ENCODE data around the gene PRR30. TPM values are rescaled to one million over a fixed set of nuclear protein-coding genes. Genes with fewer than 3 reads are reported as not detected.

The PRR30 gene
- total RNA-seq, 1 donor from 2014 or later, result not detected

GRCh38 chr2:27154488-27154887 lies 15.3 kb upstream of the PRR30 start:
- no peak for DNase-seq (ENCODE audit: low spot score)

- no peak for DNase-seq (ENCODE audit: low spot score)
Observed at GRCh38 chr2:27152796-27153464, 13.7 kb upstream of the PRR30 start.

DNA sequence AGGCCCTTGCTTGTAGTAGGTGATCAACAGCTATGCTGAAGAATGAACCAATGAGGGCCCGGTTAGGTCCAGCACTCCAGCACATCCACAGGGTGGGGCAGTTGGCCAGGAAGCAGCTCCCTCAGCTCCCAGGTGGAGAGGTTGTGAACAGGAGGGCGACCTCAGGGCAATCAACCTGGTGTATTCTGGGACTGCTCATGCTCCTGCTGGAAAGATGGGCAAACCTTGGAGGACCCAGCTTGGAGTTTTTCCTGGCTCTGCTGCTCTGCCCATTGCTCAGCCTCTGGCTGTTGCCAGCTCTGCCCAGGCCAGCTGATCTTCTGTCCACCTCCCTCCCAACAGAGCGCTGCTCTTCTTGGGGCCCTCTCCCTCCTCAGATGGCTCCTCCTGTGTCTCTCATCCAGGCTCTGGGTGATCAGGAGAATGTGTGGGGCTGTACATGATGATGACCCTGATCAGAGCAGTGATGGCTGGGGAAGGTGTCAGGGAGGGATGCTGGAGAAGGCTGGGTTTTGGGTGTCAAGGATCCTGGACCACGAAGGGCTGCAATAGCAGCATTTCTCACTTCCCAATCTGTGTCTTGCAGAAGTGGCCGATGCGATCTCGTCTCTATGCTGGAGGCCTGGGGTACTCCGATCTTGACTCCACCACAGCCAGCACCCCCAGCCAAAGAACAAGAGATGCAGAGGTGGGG lies 13.0 kb upstream of the PRR30 start:
- no peak for DNase-seq (ENCODE audit: low spot score)

DNA sequence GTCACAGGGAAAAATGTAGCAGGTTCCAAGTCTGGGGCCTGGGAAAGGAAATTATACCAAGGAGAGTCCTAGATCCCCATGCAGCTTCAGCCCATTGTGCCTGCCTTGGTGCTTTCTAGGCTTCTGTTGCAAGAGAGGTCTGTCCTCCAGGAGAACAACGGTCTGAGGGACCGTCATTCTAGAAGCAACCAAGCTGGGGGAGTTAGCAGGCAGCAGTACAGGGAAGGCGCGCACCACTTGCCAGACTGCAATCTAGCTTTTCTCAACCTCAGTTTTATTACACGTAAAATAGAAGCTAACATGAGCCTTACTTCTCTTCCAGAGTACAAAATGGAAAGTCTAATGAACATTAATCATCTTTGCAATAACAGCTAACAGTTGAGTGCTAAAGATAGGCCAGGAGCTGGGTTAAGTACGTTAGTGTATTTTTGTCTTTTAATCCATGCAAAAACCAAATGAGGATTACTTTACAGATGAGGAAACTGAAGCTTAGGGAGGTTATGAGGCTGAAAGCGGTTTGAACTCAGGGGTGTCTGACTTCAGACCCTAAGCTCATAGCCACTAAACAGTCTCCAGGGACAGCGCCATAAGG lies 11.5 kb upstream of the PRR30 start:
- no peak for DNase-seq (ENCODE audit: low spot score)

DNA sequence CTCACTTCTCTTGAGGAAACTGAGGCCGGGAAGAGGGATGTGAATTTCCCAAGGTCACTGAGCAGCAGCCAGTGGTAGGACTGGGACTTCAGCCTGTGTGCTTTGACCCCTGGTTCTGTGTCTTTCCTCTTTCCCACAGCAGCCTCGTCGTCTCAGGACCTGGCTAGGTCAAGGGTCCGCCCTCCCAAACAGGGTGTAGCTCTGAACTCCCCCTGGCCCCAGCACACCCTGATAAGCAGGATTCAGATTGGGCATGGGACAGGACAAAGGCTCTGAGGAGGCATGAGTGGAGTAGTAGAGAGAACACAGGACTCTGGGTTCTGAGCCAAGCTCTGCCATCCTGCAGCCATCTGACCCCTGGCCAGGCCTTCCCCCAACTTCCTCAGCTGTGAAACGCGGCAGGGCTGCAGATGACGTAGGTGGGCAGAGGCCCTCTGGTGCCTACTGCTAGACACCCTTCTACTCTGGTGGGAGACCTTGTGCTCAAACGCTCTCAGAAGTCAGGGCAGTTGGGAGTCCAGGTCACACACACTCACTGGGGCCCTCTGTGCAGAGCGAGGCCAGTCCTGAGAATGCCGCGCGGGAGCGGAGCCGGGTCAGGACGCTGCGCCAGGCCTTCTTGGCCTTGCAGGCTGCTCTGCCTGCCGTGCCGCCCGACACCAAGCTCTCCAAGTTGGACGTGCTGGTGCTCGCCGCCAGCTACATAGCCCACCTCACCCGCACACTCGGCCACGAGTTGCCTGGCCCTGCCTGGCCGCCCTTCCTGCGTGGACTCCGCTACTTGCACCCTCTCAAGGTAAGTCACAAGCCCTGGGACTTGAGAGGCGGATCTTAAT lies 10.6 kb upstream of the PRR30 start:
- DNase-seq (ENCODE audit: low spot score), result no peak

DNA sequence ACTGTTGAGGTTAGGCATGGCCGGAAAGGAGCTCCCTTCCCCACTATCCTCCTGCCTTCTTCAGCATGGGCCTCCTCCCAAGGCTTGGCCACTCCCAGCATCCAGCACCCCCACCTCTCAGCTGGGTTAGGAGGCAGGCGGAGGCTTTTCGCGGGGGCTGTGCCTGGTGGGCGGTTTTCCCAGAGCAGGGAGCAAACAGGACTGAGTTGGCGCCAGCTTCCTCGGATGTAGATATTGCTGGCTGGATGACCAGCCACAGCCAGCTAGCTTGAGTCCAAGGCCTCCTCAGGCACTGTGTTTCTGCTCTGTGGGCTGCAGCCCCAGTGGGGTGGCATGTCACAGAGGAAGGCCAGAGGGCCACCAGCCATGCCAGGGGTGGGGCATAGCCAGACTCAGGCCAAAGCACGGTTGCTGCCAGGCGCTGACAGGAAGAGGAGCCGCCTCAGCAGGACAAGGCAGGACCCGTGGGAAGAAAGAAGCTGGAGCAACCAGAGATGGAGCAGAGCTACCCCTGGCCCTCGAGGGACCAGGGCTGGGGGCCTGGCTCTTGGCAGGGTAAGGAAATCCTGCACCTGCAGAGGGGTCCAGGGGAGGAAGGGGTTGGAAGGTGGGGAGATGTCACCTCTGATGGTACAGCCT lies 9.7 kb upstream of the PRR30 start, which contains the start of gene TCF23:
TSS of gene TCF23 (plus strand) at position 204 of the 639 bp plus-strand sequence. CDS start at position 334, 130 bp downstream.
- no peak for DNase-seq (ENCODE audit: low spot score)

DNA sequence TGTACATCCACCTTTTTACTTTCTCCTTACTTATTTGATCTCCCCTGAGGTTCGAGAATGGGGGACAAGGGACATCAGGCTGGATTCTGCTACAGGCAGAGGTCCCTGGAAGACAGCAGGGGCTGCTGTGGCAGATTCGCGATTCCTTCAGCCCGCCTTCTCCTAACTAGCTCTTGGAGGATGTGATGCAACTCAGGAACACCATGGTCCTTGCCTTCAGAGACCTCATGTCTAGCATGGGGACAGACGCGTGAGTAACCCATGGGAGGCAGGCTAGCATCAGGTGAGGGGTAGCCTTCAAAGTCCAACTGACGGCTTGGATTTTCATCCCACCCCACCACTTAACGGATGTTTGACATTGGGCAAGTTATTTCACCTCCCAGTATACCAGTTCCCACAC lies 8.7 kb upstream of the PRR30 start:
- DNase-seq (ENCODE audit: low spot score), result no peak

DNA sequence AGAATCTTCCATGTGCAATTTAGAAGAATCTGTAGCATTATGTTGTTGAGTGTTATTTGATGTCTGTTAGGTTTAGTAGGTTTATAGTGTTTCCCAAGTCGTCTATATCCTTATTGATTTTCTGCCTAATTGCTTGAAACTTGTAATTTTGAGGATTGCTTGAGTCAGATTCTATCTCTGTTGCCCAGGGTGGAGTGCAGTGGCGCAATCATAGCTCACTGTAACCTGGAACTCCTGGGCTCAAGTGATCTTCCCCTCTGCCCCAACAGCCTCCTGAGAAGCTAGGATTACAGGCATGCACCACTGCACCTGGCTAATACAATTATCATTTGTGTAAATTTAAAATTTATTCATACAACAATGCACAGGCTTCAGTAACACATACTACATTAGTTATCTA lies 6.5 kb upstream of the PRR30 start:
- DNase-seq (ENCODE audit: low spot score), result no peak

DNA sequence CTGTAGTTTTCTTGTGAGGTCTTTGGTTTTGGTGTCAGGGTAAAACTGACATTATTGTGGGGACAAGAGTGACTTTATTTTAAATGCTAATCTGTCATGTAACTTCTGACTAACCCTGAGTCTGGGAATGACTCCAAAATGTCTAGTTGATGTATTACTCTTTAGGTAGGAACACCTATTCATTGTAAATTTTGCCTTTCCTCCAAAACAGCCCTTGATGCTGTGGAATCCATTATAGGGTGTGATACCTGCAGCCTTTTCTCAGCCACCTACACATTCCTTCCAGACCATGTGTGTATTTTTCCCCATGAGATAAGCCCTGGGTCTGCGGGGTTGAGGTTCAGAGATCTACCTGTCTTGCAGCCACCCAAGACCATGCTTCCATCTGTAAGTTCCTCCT lies 4.1 kb upstream of the PRR30 start:
- no peak for DNase-seq (ENCODE audit: low spot score)

DNA sequence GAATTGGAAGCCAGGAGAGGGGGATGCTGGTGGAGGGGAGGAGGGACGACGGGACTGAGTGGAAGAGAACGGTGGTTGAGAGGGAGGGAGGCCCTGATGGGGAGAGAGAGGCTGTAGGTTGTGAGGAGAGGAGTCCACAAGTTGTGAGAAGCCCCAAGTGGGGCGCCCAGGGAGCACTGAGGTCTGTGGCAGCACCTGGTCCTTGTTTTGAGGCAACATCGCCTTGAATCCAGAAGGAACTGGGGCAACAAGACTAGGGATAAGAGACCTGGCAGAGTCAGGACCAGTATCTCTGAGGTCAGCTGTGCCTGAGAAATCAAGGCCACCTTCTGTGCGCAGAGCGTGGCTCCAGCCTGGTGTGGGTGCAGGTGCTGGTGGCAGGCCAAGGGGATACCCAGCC lies 1.1 kb downstream of the PRR30 start:
- DNase-seq (ENCODE audit: low spot score), result no peak

GRCh38 chr2:27137322-27137935 lies 1.8 kb downstream of the PRR30 start:
- DNase-seq (ENCODE audit: low spot score), result no peak

DNA sequence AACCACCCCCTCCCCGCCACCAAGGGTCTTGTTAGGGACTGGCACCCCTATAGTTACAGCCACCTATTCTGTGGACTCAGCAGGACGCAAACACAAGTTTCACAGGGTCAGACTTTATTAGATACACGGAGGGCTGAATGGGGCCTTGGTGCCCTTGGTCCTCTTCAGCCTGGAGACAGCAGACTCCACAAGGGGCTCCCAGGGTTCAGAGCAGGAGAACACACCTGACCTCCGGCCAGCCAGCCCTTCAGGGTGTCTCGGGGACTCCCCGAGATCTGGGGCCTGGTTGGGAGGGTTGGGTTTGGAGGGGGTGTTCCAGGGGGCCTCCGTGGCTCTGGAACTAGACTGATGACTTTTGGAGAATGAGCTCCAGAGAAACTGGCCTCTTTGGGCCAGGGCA lies 2.5 kb downstream of the PRR30 start:
- no peak for DNase-seq (ENCODE audit: low spot score)

- no peak for DNase-seq (ENCODE audit: low spot score)
Observed at GRCh38 chr2:27135478-27135955, 3.7 kb downstream of the PRR30 start.

DNA sequence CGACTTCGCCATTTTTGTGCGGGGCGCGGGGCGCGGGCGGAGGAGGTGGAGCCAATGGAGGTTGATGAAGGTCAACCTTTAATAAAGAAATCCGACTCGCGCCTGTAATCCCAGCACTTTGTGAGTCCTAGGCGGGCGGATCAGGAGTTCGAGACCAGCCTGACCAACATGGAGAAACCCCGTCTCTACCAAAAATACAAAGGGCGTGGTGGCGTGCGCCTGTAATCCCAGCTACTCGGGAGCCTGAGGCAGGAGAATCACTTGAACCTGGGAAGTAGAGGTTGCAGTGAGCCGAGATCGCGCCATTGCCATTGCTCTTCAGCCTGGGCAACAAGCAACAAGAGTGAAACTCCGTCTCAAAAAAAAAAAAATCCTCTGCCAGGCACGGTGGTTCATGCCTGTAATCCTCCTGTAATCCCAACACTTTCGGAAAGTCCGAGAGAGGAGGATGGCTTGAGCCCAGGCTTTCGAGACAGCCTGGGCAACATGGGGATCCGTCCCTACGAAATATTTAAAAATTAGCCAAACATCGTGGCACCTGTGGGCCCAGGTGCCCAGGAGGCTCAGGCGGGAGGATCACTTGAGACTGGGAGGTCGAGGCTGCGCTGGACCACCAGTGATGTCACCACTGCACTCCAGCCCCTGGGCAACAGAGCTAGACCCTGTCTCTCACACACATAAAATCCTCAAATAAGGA lies 4.3 kb downstream of the PRR30 start:
- no peak for DNase-seq (ENCODE audit: low spot score)

- DNase-seq (ENCODE audit: low spot score), result peak; percentile 97
Observed at GRCh38 chr2:27133905-27134780, 5.1 kb downstream of the PRR30 start, which contains the start of gene PREB. Gene PREB (minus strand): TSS chr2:27134636. CDS start chr2:27134421, 215 bp downstream.

DNA sequence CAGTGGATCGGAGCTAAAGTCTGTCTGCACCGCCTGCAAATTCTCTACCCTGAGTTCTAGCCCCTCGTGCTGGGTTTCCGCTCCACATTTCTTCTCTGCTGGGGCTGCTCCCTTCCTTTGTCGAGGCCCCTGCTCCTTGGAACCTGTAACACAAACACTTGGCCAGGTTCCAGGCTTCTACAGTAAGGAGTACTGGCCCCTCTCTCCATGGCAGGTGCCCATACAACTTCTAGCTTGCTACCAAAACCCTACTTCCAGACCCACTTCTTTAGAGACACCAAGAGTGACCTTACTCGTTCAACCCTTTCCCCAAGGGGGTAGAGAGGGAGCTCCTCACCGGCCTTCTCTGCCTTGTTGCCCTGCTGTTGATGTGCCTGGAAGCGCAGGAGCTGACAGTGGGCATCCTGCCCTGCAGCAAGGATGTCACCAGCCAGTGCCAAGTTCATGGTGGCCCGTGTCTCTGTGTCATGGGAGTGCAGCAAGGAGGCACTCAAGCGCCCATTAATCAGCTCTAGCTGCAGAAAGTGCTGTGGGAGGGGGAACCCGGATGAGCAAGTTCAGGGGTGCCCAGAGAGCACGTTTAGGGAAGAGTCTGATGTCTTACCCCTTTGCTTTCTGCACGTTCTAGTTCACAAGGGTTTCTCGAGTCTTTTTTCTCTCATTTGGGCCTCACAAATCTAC lies 5.9 kb downstream of the PRR30 start:
- DNase-seq (ENCODE audit: low spot score), result no peak

DNA sequence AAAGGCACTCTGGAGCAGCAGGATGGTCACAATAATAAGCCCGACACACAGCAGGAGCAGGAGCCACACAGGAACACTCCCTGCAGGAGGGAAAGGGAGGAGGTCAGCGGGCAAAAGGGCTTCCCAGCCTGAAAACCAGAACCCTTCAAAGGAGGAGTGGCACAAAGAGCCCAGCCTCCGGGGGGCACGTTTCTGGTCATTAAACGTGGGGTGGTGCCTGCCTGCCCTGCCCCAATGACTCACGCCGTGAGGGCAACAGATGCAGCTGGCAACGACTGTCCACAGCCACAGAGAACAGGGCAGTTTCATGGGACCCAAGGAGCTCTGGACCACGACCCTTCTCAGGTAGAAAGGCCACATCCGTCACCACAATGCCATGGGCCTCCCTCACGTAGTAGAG lies 7.8 kb downstream of the PRR30 start:
- DNase-seq (ENCODE audit: low spot score), result no peak

DNA sequence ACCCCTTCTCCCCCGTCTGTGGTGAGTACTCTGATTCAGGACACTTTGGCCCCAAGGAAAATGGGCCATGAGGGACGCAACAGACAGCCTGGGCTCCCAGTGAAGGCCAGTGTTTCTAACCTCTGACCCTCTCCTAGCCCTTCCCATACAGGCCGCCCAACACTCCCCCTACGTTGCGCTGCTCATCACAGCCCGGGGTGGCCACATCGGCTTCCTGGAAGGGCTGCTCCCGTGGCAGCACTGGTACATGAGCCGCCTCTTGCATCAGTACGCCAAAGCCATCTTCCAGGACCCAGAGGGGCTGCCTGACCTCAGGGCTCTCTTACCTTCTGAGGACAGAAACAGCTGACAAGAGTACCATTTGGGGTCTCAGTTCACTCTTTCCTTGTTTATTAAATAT lies 8.8 kb downstream of the PRR30 start:
- no peak for DNase-seq (ENCODE audit: low spot score)
